HCT116 (cell line): ENCODE data around the gene ELF2. TPM values are rescaled to one million over a fixed set of nuclear protein-coding genes. Genes with fewer than 3 reads are reported as not detected.

Source experiments
- ATAC-seq: fragments of 200-7000 bp; cut with Tn5 transposase; 2 replicates; pipeline ENCODE4 v1.9.1; 2020; ENCODE audit warnings: mild to moderate bottlenecking, moderate library complexity
- BruUV-seq: library from RNA; stranded (reverse); fragments of 400-500 nt; replicated peaks from 2 replicates; lab custom pipeline; 2021; lab: Mats Ljungman, UMichigan
- CTCF ChIA-PET: fragments of 300-600 bp; sonication (Branson Sonifier 250); formaldehyde crosslinking; loops from one replicate; lab custom pipeline; 2021; ENCODE audit warnings: antibody characterized with exemption; lab: Charles Lee
- POLR2A ChIA-PET: fragments of 300-600, 350-600 bp; sonication (Branson Sonifier 250); formaldehyde crosslinking; loops from one replicate; lab custom pipeline; 2021; ENCODE audit warnings: antibody characterized with exemption; lab: Charles Lee
- RAD21 ChIA-PET, 2 experiments: fragments of 300-600 bp; sonication (Branson Sonifier 250); formaldehyde crosslinking; loops; one replicate each; lab custom pipeline; 2023; ENCODE audit warnings: low total read pairs in 2 of 2; ENCODE audit not compliant: uncharacterized antibody in 2 of 2, unreplicated experiment in 2 of 2, low non-redundant PET in 1 of 2; lab: Charles Lee
- DNase-seq: peaks from one replicate; pipeline ENCODE4 v3.0.0-alpha.2; 2010; ENCODE audit warnings: low read depth, low spot score
- H2AFZ ChIP-seq: fragments of 200-600 bp; shearing (Covaris generic), sonication (generic); 2 replicates; pipeline ENCODE4 v1.6.1; 2017; ENCODE audit warnings: low read depth, mixed run types, mixed read lengths, antibody characterized with exemption, low read length; ENCODE audit not compliant: poor library complexity, severe bottlenecking
- H3K27ac ChIP-seq: 2 replicates; pipeline ENCODE4 v1.5.1; 2012; ENCODE audit warnings: low read depth, low read length
- H3K27me3 ChIP-seq: fragments of 200-600 bp; sonication (generic); 2 replicates; pipeline ENCODE4 v1.6.1; 2016; ENCODE audit warnings: mixed run types, low read length, mixed read lengths; ENCODE audit not compliant: insufficient read depth
- H3K36me3 ChIP-seq, 2 experiments: fragments of 200-500 bp in 1 of 2; fragments of 200-600 bp in 1 of 2; sonication (Bioruptor generic) in 1 of 2; sonication (generic) in 1 of 2; 2 replicates each; pipeline versions ENCODE4 v1.5.1 to v1.6.1; 2014 to 2016; ENCODE audit warnings: low read length in 2 of 2, inconsistent platforms in 1 of 2, mixed read lengths in 1 of 2, mixed run types in 1 of 2; ENCODE audit not compliant: insufficient read depth in 2 of 2, control insufficient read depth in 1 of 2
- H3K4me1 ChIP-seq, 2 experiments: fragments of 200-600 bp in 1 of 2; sonication (generic) in 1 of 2; 2 replicates each; pipeline versions ENCODE4 v1.5.1 to v1.6.1; 2012 to 2017; ENCODE audit warnings: low read length in 2 of 2, inconsistent platforms in 1 of 2, mild to moderate bottlenecking in 1 of 2, mixed read lengths in 1 of 2, mixed run types in 1 of 2, moderate library complexity in 1 of 2; ENCODE audit not compliant: insufficient read depth in 2 of 2, control insufficient read depth in 1 of 2
- H3K4me2 ChIP-seq: fragments of 200-600 bp; sonication (generic); 2 replicates; pipeline ENCODE4 v1.6.1; 2017; ENCODE audit warnings: mixed run types, low read length, mixed read lengths
- H3K4me3 ChIP-seq, 2 experiments: fragments of 200-600 bp in 1 of 2; sonication (generic) in 1 of 2; replicated peaks in 1 of 2; 2 replicates each; pipeline ENCODE4 v1.5.1; 2011 to 2016; ENCODE audit warnings: low read length in 2 of 2, control low read depth in 1 of 2, low read depth in 1 of 2, mild to moderate bottlenecking in 1 of 2, mixed read lengths in 1 of 2, mixed run types in 1 of 2
- H3K79me2 ChIP-seq: fragments of 200-600 bp; sonication (generic); 2 replicates; pipeline ENCODE4 v1.6.1; 2017; ENCODE audit warnings: mild to moderate bottlenecking, mixed run types, low read length, moderate library complexity, mixed read lengths; ENCODE audit not compliant: insufficient read depth
- H3K9ac ChIP-seq: fragments of 200-600 bp; sonication (generic); 2 replicates; pipeline ENCODE4 v1.6.1; 2016; ENCODE audit warnings: low read length, mixed read lengths
- H3K9me2 ChIP-seq: fragments of 200-600 bp; sonication (generic), shearing (Covaris generic); 2 replicates; pipeline ENCODE4 v1.6.1; 2017; ENCODE audit warnings: mixed run types, mild to moderate bottlenecking, moderate library complexity; ENCODE audit not compliant: insufficient read depth
- H3K9me3 ChIP-seq, 2 experiments: fragments of 200-500 bp in 1 of 2; fragments of 200-600 bp in 1 of 2; sonication (Bioruptor generic) in 1 of 2; sonication (generic) in 1 of 2; 2 replicates each; pipeline ENCODE4 v1.6.1; 2014 to 2017; ENCODE audit warnings: low read length in 2 of 2, mixed read lengths in 2 of 2, inconsistent platforms in 1 of 2, low read depth in 1 of 2, mild to moderate bottlenecking in 1 of 2, mixed run types in 1 of 2, moderate library complexity in 1 of 2; ENCODE audit not compliant: control insufficient read depth in 1 of 2, insufficient read depth in 1 of 2
- H4K20me1 ChIP-seq: fragments of 200-600 bp; sonication (generic), shearing (Covaris generic); 2 replicates; pipeline ENCODE4 v1.6.1; 2017; ENCODE audit warnings: mixed run types, mild to moderate bottlenecking, moderate library complexity; ENCODE audit not compliant: insufficient read depth
- ATF3 ChIP-seq: IDR thresholded peaks from 2 replicates; pipeline ENCODE4 v1.6.1; 2012
- CTCF ChIP-seq, 3 experiments: fragments of 200-600 bp in 1 of 3; sonication (generic) in 1 of 3; IDR thresholded peaks in 2 of 3; conservative IDR thresholded peaks in 1 of 3; 2 replicates each; pipeline ENCODE4 v1.5.1; 2012 to 2017; ENCODE audit warnings: low read depth in 2 of 3, low read length in 2 of 3, antibody characterized with exemption in 1 of 3, borderline replicate concordance in 1 of 3, control low read depth in 1 of 3, mild to moderate bottlenecking in 1 of 3, mixed read lengths in 1 of 3, mixed run types in 1 of 3, moderate library complexity in 1 of 3; ENCODE audit not compliant: insufficient read depth in 1 of 3
- EGR1 ChIP-seq: IDR thresholded peaks from 2 replicates; pipeline ENCODE4 v1.6.1; 2012; ENCODE audit warnings: low read depth
- ELF1 ChIP-seq: IDR thresholded peaks from 2 replicates; pipeline ENCODE4 v1.6.1; 2012; ENCODE audit warnings: low read depth, borderline replicate concordance
- POLR2AphosphoS5 ChIP-seq: IDR thresholded peaks from 2 replicates; pipeline ENCODE4 v1.6.1; 2011; ENCODE audit warnings: mild to moderate bottlenecking, low read depth, low read length, moderate library complexity
- RAD21 ChIP-seq: IDR thresholded peaks from 2 replicates; pipeline ENCODE4 v1.6.1; 2012; ENCODE audit warnings: low read depth, mild to moderate bottlenecking
- SRF ChIP-seq: IDR thresholded peaks from 2 replicates; pipeline ENCODE4 v1.6.1; 2012; ENCODE audit warnings: low read depth
- TCF7L2 ChIP-seq: IDR thresholded peaks from 2 replicates; pipeline ENCODE4 v1.7.0; 2011; ENCODE audit warnings: borderline replicate concordance, inconsistent platforms; ENCODE audit not compliant: insufficient read depth, insufficient read length; ENCODE audit errors: extremely low read depth
- ZNF274 ChIP-seq: fragments of 200-500 bp; sonication (Bioruptor generic); IDR thresholded peaks from 2 replicates; pipeline ENCODE4 v1.6.1; 2014; ENCODE audit warnings: mild to moderate bottlenecking, low read depth, low read length, inconsistent platforms
- intact Hi-C: fragments of 100-400 bp; cut with micrococcal nuclease; formaldehyde crosslinking; loops from 2 replicates; pipeline ENCODE4 v1.10.0; 2022
- total RNA-seq: library from RNA; stranded (reverse); gene quantifications from one replicate; pipeline ENCODE4 v1.2.1, GENCODE V29; 2021; ENCODE audit not compliant: unreplicated experiment

The ELF2 gene
- total RNA-seq, 1 experiment from 2014 or later = 28.2 TPM

DNA sequence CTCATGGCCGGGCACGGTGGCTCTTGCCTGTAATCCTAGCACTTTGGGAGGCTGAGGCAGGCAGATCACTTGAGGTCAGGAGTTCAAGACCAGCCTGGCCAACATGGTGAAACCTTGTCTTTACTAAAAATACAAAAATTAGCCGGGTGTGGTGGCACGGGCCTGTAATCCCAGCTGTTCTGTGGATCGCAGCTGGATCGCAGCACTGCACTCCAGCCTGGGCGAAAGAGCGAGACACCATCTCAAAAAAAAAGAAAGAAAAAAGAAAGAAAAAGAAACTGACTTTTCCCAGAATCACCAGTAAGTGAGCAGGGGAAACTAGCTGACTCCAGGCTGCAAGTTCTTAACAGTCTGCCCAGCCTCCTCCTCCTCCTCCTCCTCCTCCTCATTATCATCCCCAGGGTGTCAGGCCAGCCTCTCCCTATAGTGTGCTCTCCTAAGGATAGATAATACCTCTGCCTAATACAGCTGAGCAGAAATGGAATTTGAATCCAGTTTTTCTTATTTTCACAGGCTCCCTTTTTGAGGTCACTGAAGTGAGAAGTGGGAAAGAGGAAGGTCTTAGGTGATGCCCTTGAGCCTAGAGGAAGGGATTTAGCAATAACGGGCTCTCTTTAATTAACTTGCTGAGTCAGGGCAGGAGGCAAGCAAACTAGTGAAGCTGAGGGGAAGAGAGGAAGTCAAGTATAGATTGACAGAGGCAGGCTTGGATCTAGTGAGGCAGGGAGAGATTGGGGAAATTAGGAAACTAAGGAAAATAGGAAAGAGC lies 11.8 kb upstream of the ELF2 start:
- Histone ChIP-seq H3K36me3 (no peaks in the 10 kb centered on the region), H2AFZ (no peak overlapping the region), H3K4me3 (no peak overlapping the region), H3K9ac (no peak overlapping the region), H3K27me3 (no peaks in the 10 kb centered on the region), H3K9me3 (no peaks in the 10 kb centered on the region), H3K9me2 (no peaks in the 10 kb centered on the region), H3K79me2 (no peaks in the 10 kb centered on the region), H3K4me1 (no peaks in the 10 kb centered on the region; a peak in 1 of 4 replicates), H3K27ac (no peak overlapping the region), H3K4me2 (no peak overlapping the region), H4K20me1 (no peaks in the 10 kb centered on the region)
- no TSS peak for BruUV-seq
- DNase-seq (no peak), ATAC-seq (no peak)
- TF ChIP-seq ELF1 (no peak), ATF3 (no peak), TCF7L2 (no peak), SRF (no peak), RAD21 (no peak), ZNF274 (no peak), POLR2AphosphoS5 (no peak)
- ChIA-PET CTCF (interaction anchor here (0.5 kb wide), 1 partner anchor 324 kb away, joined by 3 read pairs; no protein-coding TSS in a partner anchor), POLR2A (interaction anchor here (0.6 to 1.3 kb wide), 2 partner anchors 12 to 107 kb away, joined by 3 to 5 read pairs; partner anchors contain the start of gene ELF2), RAD21 (no interaction called here)
- intact Hi-C loops = no loop called here

DNA sequence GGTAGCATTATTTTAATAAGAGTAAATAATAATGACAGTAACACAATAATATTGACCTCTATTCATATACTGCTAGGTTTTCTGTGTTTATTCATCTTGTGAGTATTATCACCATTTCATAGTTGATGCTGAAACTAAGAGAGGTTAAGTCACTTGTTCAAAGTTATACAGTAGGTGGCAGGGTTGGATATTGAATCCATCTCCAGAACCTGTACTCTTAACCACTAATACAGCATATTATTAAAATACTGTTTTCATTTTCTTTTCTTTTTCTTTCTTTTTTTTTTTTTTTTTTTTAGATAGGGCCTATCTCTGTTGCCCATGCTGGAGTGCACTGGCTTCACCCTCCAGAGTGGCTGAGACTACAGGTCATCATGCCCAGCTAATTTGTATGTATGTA lies 7.1 kb upstream of the ELF2 start:
- RAD21 ChIA-PET = no interaction called here
- Histone ChIP-seq H3K4me3 (no peak overlapping the region), H3K4me1 (peaks cover 0 to 9% of the 10 kb centered on the region in 2 experiments; a peak in 3 of 4 replicates), H3K9me3 (no peaks in the 10 kb centered on the region), H3K79me2 (no peaks in the 10 kb centered on the region), H4K20me1 (no peaks in the 10 kb centered on the region), H3K27me3 (no peaks in the 10 kb centered on the region), H2AFZ (peak overlapping the region; percentile 74), H3K9ac (no peak overlapping the region), H3K27ac (no peak overlapping the region), H3K4me2 (peak overlapping the region; percentile 65; the same call in 1 of the 2 replicates), H3K36me3 (no peaks in the 10 kb centered on the region), H3K9me2 (no peaks in the 10 kb centered on the region)
- intact Hi-C loops = loop anchor here (5.0 kb wide), 1 partner anchor 468 kb away; no protein-coding TSS in a partner anchor
- no TSS peak for BruUV-seq
- ATAC-seq (peak; percentile 59), DNase-seq (no peak)
- POLR2A ChIA-PET = no interaction called here
- TF ChIP-seq RAD21 = peak; percentile 72
- no peak for TF ChIP-seq EGR1
- peak in 1 of 3 experiments; percentile 55; a peak in 1 of 6 replicates for TF ChIP-seq CTCF (IDR thresholded peaks at IDR 0.05 in 2 of 3, conservative IDR thresholded peaks at IDR 0.05 in 1 of 3; ENCODE audit: borderline replicate concordance in 1 of 3, insufficient read depth in 1 of 3, low read depth in 2 of 3, low read length in 2 of 3)
- CTCF ChIA-PET = interaction anchor here (1.1 kb wide), 1 partner anchor 16 kb away, joined by 3 read pairs; no protein-coding TSS in a partner anchor
